ENCODE results near the gene PARD3. TPM values are rescaled to one million over a fixed set of nuclear protein-coding genes. Genes with fewer than 3 reads are reported as not detected.

The PARD3 gene
- total RNA-seq, 1 donor from 2014 or later: 34.1 TPM

- Histone ChIP-seq H3K27ac (no peak overlapping the region), H3K9me3 (no peaks in the 10 kb centered on the region), H3K4me1 (no peaks in the 10 kb centered on the region), H3K36me3 (no peaks in the 10 kb centered on the region), H3K27me3 (ENCODE audit: low read depth) (no peaks in the 10 kb centered on the region), H3K4me3 (no peak overlapping the region)
- DNase-seq (no peak), ATAC-seq (no peak)
- no peak for TF ChIP-seq CTCF (IDR thresholded peaks at IDR 0.05)
- intact Hi-C loops (cut with DNase I): no loop called here
These were observed 637.7 kb downstream of the PARD3 start for GRCh38 chr10:34177445-34177844.

GRCh38 chr10:34176351-34176750 lies 638.7 kb downstream of the PARD3 start:
- H3K9me3 ChIP-seq: no peaks in the 10 kb centered on the region
- no peak for DNase-seq
- no peaks in the 10 kb centered on the region for H3K27me3 ChIP-seq (ENCODE audit: low read depth)
- ATAC-seq: no peak
- intact Hi-C loops (cut with DNase I): no loop called here
- H3K4me3 ChIP-seq: no peak overlapping the region
- no peaks in the 10 kb centered on the region for H3K36me3 ChIP-seq
- no peaks in the 10 kb centered on the region for H3K4me1 ChIP-seq
- TF ChIP-seq CTCF (IDR thresholded peaks at IDR 0.05): no peak
- H3K27ac ChIP-seq: no peak overlapping the region

- Histone ChIP-seq H3K9me3 (no peaks in the 10 kb centered on the region), H3K27ac (no peak overlapping the region), H3K36me3 (no peaks in the 10 kb centered on the region), H3K4me1 (no peaks in the 10 kb centered on the region), H3K27me3 (ENCODE audit: low read depth) (no peaks in the 10 kb centered on the region), H3K4me3 (no peak overlapping the region)
- DNase-seq: no peak
- intact Hi-C loops (cut with DNase I): no loop called here
- no peak for ATAC-seq
- no peak for TF ChIP-seq CTCF (IDR thresholded peaks at IDR 0.05)
These were observed 640.0 kb downstream of the PARD3 start for GRCh38 chr10:34175121-34175520.

- H3K27me3 ChIP-seq (ENCODE audit: low read depth): no peaks in the 10 kb centered on the region
- no peak overlapping the region for H3K4me3 ChIP-seq
- H3K27ac ChIP-seq: no peak overlapping the region
- ATAC-seq (no peak), DNase-seq (no peak)
- H3K36me3 ChIP-seq: no peaks in the 10 kb centered on the region
- H3K4me1 ChIP-seq: no peaks in the 10 kb centered on the region
- intact Hi-C loops (cut with DNase I): no loop called here
- no peaks in the 10 kb centered on the region for H3K9me3 ChIP-seq
- TF ChIP-seq CTCF (IDR thresholded peaks at IDR 0.05): no peak
These were observed 642.1 kb downstream of the PARD3 start for GRCh38 chr10:34172936-34173533.

GRCh38 chr10:34171957-34172527 lies 643.1 kb downstream of the PARD3 start:
- Histone ChIP-seq H3K4me3 (no peak overlapping the region), H3K27me3 (ENCODE audit: low read depth) (no peaks in the 10 kb centered on the region), H3K4me1 (no peaks in the 10 kb centered on the region), H3K27ac (no peak overlapping the region), H3K9me3 (no peaks in the 10 kb centered on the region), H3K36me3 (no peaks in the 10 kb centered on the region)
- intact Hi-C loops (cut with DNase I): no loop called here
- DNase-seq: no peak
- no peak for ATAC-seq
- TF ChIP-seq CTCF (IDR thresholded peaks at IDR 0.05): no peak

Measured in lower lobe of right lung (tissue), 2 donors.